GM12874 (cell line): ENCODE data around the gene SENP6.

Experiments used
- CTCF ChIP-seq: IDR thresholded peaks from 2 replicates; pipeline ENCODE4 v1.5.1; 2011; ENCODE audit warnings: low read depth, mild to moderate bottlenecking, control low read depth, low read length, moderate library complexity; ENCODE audit not compliant: insufficient read depth

SENP6 gene

GRCh38 chr6:75572072-75572471, 29.6 kb upstream of the SENP6 start:
- TF ChIP-seq CTCF = no peak

DNA sequence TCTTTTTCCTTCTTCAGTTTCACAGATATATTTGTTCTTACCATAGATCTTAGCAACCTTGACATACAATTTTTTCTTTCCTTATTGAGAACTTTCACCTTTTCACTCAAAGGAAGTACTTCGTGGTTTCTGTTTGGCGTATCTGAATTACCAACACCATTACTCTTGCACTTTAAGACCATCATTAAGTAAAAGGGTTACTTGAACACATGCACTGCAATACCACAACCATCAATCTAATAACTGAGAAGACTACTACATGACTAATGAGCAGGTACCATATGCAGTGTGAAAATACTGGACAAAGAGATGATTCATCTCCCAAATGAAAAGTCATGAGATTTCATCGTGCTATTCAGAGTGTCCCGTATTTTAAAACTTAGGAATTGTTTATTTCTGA, 21.7 kb upstream of the SENP6 start:
- TF ChIP-seq CTCF = no peak

DNA sequence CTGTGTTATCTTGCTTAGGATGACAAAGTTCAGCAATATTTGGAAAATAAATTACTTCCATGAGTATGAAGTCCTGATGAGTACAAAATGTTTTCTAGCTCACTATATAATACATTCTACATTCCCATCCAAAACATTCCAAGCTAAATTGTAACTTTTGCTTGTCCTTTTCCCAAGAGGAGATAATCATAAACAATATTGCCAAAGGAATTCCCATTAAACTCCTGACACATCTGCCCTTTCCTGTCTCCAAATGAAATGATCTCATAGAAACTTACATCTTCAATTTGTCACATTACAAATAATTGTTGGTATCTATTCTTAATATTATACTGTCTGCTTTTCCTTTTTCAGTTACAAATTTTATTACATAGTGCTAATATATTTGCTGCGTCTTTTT, 20.4 kb upstream of the SENP6 start:
- TF ChIP-seq CTCF = no peak

DNA sequence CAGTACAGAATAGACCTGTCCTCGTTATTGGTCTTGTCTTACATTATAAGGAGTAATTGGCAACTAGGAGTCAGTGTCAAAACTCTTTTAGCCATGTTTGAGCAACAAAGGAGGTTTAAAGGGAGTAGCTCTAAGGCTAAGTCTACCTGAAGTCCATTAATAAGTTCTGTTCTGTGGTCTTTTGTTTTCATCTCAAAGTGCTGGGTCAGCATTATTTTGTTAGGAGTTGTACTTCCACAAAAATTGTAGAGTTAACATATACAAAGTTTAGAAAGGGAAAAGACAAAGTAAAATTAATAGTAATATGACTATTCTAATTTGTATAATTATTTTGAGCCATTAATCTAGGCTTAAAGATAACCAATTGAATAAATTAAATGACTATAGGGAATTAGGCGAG, 12.7 kb upstream of the SENP6 start:
- TF ChIP-seq CTCF = no peak

DNA sequence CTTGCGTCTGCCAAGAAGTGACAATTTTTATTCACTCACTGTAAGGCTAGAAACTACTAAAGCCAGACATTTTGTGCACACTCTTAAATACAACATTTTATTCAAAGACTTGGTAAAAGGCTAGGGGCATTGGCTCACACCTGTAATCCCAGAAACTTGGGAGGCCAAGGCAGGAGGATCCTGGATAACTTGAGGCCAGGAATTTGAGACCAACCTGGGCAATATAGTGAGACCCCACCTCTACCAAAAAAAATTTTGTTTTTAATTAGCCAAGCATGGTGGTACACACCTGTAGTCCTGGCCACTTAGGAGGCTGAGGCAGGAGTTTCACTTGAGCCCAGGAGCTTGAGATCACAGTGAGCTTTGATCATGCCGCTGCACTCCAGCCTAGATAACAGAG, 11.3 kb upstream of the SENP6 start:
- TF ChIP-seq CTCF = no peak

GRCh38 chr6:75600768-75601167, 912 bp upstream of the SENP6 start:
- no peak for TF ChIP-seq CTCF

GRCh38 chr6:75602246-75603105, 796 bp downstream of the SENP6 start:
- TF ChIP-seq CTCF = no peak

GRCh38 chr6:75603106-75603420, 1.4 kb downstream of the SENP6 start:
- TF ChIP-seq CTCF = no peak
